ENCODE measurements around the gene HHAT.

HHAT gene

GRCh38 chr1:210328746-210329503, at the start of gene HHAT:
HHAT (plus strand) TSS chr1:210328902; CDS start chr1:210348976, 20,074 bp downstream.
- DNase-seq: peak; percentile 70

GRCh38 chr1:210280221-210280620, 48.5 kb upstream of the HHAT start:
- no peak for DNase-seq

- no peak for DNase-seq
Measured at GRCh38 chr1:210288116-210288515, 40.6 kb upstream of the HHAT start.

- DNase-seq: no peak
Measured at GRCh38 chr1:210289248-210289647, 39.5 kb upstream of the HHAT start.

GRCh38 chr1:210291081-210291764, 37.5 kb upstream of the HHAT start:
- no peak for DNase-seq

GRCh38 chr1:210291786-210292230, 36.9 kb upstream of the HHAT start:
- DNase-seq: no peak

- peak; percentile 38 for DNase-seq
Measured at GRCh38 chr1:210292231-210292871, 36.4 kb upstream of the HHAT start.

GRCh38 chr1:210293171-210293607, 35.5 kb upstream of the HHAT start:
- DNase-seq: no peak

- DNase-seq: no peak
Measured at GRCh38 chr1:210294999-210295745, 33.5 kb upstream of the HHAT start.

GRCh38 chr1:210296682-210297081, 32.0 kb upstream of the HHAT start:
- no peak for DNase-seq

- DNase-seq: no peak
Measured at GRCh38 chr1:210298296-210298695, 30.4 kb upstream of the HHAT start.

- DNase-seq: no peak
Measured at GRCh38 chr1:210298936-210299335, 29.8 kb upstream of the HHAT start.

- DNase-seq: no peak
Measured at GRCh38 chr1:210299501-210299900, 29.2 kb upstream of the HHAT start.

- no peak for DNase-seq
Measured at GRCh38 chr1:210300923-210301614, 27.6 kb upstream of the HHAT start.

- DNase-seq: no peak
Measured at GRCh38 chr1:210301615-210302000, 27.1 kb upstream of the HHAT start.

GRCh38 chr1:210302501-210302900, 26.2 kb upstream of the HHAT start:
- DNase-seq: no peak

GRCh38 chr1:210303391-210303790, 25.3 kb upstream of the HHAT start:
- no peak for DNase-seq

- DNase-seq: no peak
Measured at GRCh38 chr1:210310562-210311153, 18.0 kb upstream of the HHAT start.

GRCh38 chr1:210311726-210312493, 16.8 kb upstream of the HHAT start:
- DNase-seq: no peak

GRCh38 chr1:210313046-210313595, 15.6 kb upstream of the HHAT start:
- no peak for DNase-seq

- DNase-seq: no peak
Measured at GRCh38 chr1:210313921-210314320, 14.8 kb upstream of the HHAT start.
